GM21447 (cell line): ENCODE measurements around the gene SORCS1.

Experiments
- ATAC-seq: cut with Tn5 transposase; IDR thresholded peaks from one replicate; pipeline ENCODE4 v1.9.1; 2021; ENCODE audit not compliant: unreplicated experiment

SORCS1 gene

GRCh38 chr10:107118866-107119265, 45.6 kb downstream of the SORCS1 start:
- ATAC-seq: no peak

- no peak for ATAC-seq
Measured at GRCh38 chr10:107104026-107104652, 60.4 kb downstream of the SORCS1 start.

GRCh38 chr10:107103174-107104025, 61.1 kb downstream of the SORCS1 start:
- ATAC-seq: no peak

- ATAC-seq: no peak
Measured at GRCh38 chr10:107098326-107098725, 66.2 kb downstream of the SORCS1 start.

- no peak for ATAC-seq
Measured at GRCh38 chr10:107094824-107095522, 69.5 kb downstream of the SORCS1 start.

GRCh38 chr10:107092321-107092720, 72.2 kb downstream of the SORCS1 start:
- ATAC-seq: no peak

- ATAC-seq: no peak
Measured at GRCh38 chr10:107091126-107091525, 73.4 kb downstream of the SORCS1 start.

- no peak for ATAC-seq
Measured at GRCh38 chr10:107085665-107086525, 78.6 kb downstream of the SORCS1 start.

- ATAC-seq: no peak
Measured at GRCh38 chr10:107083388-107084009, 81.0 kb downstream of the SORCS1 start.

- ATAC-seq: no peak
Measured at GRCh38 chr10:107081644-107082043, 82.9 kb downstream of the SORCS1 start.

- no peak for ATAC-seq
Measured at GRCh38 chr10:107075117-107075516, 89.4 kb downstream of the SORCS1 start.

- ATAC-seq: no peak
Measured at GRCh38 chr10:107072786-107073185, 91.7 kb downstream of the SORCS1 start.

- no peak for ATAC-seq
Measured at GRCh38 chr10:107072028-107072427, 92.5 kb downstream of the SORCS1 start.

GRCh38 chr10:107071301-107071700, 93.2 kb downstream of the SORCS1 start:
- no peak for ATAC-seq

GRCh38 chr10:107067843-107068242, 96.7 kb downstream of the SORCS1 start:
- ATAC-seq: no peak

GRCh38 chr10:107064075-107064474, 100.4 kb downstream of the SORCS1 start:
- ATAC-seq: no peak

GRCh38 chr10:107059872-107060271, 104.6 kb downstream of the SORCS1 start:
- ATAC-seq: no peak

- no peak for ATAC-seq
Measured at GRCh38 chr10:107059068-107059804, 105.3 kb downstream of the SORCS1 start.

- ATAC-seq: no peak
Measured at GRCh38 chr10:107058331-107058730, 106.2 kb downstream of the SORCS1 start.

- ATAC-seq: no peak
Measured at GRCh38 chr10:107056182-107056581, 108.3 kb downstream of the SORCS1 start.
